GM19099 (cell line): ENCODE measurements around the gene FUZ.

ENCODE experiments used
- POLR2A ChIP-seq: IDR thresholded peaks from 3 replicates; pipeline ENCODE4 v1.6.1; 2011; ENCODE audit warnings: low read depth; ENCODE audit not compliant: insufficient read length; ENCODE audit errors: extremely low read depth

Gene FUZ

DNA sequence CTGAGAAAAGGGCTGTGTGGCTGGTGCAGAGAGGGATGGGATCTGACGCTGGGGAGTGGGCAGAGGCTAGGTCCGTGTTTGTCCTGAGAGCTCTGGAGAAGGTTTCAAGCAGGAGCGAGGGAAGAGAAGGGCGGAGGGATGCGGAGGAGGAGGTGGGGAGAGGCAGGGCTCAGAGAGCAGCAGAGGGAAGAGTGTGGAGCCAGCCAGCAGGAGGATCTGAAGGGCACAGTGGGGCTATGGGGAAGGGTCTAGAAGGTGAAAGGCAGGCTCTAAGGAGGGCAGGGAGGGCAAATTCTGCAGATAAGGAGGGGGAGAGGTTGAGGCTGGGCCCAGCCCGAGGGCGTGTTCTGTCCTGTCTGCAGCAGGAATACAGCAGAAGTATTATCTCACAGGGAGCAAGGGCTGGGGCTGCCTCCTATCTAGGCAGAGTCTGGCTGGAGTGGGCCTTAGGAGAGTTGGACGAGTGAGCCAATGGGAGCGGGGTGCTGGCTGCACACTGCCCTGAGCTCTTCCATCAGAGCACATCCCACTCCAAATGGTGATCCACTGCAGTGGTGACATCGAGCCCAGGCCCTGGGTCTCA, 40.2 kb downstream of the FUZ start:
- TF ChIP-seq POLR2A, result no peak

DNA sequence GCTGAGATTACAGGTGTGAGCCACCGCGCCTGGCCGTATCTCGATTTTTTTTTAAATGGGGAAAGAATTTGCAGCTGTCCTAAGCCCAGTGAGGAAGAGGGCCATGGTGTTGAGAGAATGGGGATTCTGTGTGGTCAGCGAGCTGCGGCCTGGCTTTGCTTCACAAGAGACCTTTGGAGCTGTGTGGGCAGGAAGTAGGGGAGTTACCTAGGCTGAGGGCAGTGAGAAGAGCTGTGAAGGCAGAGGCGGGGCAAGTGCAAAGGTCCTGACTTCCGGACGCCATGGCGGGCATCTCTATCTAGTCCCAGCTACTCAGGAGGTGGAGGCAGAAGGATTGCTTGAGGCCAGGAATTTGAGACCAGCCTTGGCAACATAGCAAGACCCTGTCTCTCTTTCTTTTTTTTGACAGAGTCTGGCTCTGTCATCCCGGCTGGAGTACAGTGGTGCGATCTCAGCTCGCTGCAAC, 41.4 kb downstream of the FUZ start:
- TF ChIP-seq POLR2A, result no peak

DNA sequence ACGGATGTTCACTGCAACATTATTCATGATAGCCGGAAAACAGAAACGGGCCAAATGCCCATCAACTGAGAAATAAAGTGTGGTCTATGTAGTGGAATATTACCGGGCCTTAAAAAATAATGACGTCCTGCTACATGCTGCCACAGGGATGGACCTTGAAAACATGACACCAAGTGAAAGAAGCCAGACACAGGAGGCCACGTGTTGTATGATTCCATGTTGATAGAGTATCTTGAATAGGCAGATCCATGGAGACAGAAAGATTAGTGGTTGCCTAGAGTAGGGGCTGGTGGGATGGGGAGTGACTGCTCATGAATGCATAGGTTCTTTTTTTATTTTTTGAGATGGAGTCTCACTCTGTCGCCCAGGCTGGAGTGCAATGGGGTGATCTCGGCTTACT, 42.6 kb downstream of the FUZ start:
- no peak for TF ChIP-seq POLR2A

DNA sequence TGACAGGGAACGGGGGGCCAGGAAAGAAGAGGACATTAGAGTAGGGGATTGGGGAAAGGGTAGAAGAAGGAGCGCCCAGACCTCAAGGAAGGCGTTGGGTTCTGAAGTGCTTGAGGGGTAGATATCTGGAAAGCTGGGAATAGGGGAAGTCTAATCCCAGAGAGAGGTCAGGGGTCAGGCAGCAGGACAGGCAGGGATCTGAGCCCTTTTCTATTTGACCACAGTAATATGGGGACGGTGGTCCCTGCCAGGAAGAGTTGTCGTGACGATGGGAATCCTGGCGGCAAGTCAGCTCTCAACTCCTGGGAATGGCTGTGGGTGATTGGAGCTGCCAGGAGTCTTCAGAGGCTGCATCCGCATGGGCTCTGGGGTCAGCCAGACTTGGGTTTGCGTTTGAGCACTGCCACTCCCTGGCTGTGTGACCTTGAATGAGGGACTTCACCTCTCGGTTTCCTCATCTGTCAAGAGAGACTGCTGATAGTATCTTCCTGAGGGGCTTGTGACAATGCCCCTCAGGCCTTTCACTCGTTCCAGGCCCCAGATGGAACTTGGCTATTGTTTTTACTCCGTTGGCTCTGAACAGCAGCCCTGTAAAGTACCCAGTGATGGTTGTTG, 45.0 kb downstream of the FUZ start:
- no peak for TF ChIP-seq POLR2A

DNA sequence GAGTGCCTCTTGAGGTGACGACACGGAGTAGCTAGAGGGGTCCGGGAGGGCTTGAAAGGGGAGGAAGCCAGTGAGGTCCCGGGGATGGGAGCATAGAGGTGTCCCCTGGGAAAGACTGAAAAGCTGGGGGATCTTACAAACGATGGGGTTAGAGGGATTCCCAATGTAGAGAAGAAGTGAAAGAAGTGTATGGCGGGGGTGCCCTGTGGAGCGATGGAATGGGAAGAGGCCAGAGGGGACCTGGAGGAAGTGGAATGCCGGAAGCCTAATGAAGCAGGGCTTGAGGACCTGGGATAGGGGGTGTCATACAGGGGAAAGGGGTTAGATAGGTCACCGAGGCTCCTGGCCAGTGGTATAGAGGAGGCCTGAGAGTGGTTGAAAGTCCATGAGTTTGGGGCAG, 45.7 kb downstream of the FUZ start:
- TF ChIP-seq POLR2A, result no peak

DNA sequence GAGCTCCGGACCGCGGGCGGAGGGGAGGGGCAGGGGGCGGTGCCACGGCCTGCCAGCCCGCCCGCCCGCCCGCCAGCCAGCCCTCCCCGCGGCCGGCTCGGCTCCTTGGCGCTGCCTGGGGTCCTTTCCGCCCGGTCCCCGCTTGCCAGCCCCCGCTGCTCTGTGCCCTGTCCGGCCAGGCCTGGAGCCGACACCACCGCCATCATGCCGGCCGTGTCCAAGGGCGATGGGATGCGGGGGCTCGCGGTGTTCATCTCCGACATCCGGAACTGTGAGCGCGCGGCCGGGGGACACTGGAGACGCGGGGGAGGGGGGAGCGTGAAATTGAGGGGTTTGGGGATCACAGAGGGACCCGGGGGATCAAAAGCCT, 46.2 kb downstream of the FUZ start, which contains the start of gene AP2A1:
Gene AP2A1, plus strand, starts transcription at position 72 of the 370 bp plus-strand sequence. Its CDS starts 133 bp downstream, at position 205.
- TF ChIP-seq POLR2A, result peak; percentile 54

DNA sequence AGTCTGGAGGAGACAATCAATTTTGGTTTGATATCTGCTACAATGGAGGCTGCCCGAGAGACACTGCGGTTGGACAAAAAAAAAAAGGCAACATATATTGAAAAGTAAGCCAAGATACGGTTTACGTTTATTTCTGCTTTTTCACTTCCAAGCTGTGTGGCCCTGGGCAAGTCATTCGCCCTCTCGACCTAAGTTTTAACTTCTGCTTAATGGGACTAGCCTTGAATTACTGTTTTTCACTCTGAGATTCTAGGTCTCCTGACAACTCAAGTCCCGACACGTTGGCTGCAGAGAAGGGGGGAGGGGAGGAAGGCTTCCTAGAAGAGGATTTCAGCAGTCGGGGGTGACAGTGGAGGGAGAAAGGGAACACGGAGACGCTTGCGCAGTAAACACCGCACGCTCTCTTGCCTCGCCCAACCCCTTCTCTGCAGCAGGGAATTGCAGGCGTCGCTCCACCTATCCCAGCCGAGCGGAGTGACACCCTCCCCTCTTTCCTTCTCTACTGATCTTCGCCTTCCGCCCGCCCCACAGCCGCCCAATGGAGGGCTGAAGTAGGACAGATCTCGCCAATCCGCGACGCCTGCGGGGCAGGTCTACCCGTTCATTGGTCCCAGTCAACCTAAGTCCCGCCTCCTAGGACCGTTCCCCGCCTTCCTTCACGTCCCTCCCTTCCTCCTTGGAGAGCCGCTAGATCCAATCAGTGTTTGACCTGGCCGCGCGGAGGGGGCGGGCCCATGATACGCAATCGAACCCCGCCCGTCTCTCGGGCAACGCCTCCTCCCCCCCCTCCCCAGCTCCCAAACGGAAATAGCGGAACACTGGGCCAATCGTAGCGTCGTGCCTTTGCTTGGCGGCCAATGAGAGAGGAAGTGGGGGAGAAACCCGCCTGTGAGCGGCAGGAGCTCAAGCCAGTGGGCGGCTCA, 46.8 kb downstream of the FUZ start:
- TF ChIP-seq POLR2A, result peak; percentile 86

DNA sequence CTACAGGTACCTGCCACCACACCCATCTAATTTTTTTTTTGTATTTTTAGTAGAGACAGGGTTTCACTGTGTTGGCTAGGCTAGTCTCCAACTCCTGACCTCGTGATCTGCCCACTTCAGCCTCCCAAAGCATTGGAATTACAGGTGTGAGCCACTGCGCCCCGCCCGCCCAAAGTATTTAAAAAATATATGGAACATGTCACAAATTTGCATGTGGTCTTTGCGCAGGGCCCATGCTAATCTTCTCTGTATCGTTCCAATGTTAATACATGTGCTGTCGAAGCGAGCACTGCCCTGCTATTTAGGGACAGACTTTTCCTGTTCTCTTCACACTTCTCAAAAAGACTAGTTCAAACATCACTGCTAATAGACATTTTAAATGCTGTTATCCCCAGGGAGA, 48.8 kb downstream of the FUZ start:
- TF ChIP-seq POLR2A, result no peak

DNA sequence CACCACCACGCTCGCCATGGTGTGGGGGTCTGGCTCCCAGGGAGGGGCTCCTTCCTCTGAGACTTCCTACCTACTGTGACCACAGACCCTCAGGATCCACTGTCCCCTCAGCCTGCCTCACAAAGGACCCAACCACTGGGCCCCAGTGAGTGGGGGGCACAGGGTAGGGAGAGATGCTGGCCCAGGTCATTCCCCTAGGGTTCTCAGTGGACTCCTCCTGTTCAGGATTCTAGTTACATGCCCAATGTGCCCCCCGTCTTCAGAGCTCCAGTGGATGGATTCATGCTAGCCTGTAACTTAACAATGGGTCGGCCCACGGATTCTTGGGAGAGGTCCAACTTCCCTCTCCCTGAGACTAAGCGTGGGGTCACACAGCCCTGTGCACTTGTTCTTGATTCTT, 49.9 kb downstream of the FUZ start, which contains the start of gene TSKS:
Gene TSKS, minus strand, starts transcription at position 77 of the 400 bp plus-strand sequence. Its CDS starts 59 bp downstream, at position 18.
- TF ChIP-seq POLR2A, result no peak

DNA sequence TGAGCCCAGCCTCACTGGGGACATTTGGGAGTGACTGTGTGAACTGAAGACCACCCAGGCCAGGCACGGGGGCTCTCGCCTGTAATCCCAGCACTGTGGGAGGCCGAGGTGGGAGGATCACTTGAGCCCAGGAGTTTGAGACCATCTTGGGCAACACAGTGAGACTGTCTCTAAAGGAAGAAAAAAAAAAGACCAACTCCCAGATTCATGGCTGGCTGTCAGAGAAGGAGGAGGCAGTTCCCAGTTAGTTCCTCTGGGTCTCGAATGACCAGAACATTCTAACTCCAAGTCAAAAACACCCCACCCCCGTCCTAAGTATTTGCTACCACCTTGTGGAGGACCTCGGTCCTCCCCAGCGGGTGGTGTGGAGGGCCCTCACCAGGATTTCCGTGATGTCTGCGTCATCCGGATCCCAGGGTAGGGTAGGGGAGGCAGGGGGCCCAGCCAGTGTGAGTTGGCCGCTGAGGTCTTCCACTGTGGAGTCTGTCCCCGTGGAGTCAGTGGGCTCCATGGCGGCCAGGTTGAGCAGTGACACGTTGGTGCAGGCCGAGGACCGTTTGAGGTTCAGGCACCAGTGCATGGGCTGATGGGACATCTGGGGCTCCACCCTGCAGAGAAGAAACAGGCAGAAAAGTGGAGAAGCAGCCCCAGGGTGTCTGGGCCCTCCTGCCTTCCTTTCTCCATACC, 51.3 kb downstream of the FUZ start:
- TF ChIP-seq POLR2A, result no peak

DNA sequence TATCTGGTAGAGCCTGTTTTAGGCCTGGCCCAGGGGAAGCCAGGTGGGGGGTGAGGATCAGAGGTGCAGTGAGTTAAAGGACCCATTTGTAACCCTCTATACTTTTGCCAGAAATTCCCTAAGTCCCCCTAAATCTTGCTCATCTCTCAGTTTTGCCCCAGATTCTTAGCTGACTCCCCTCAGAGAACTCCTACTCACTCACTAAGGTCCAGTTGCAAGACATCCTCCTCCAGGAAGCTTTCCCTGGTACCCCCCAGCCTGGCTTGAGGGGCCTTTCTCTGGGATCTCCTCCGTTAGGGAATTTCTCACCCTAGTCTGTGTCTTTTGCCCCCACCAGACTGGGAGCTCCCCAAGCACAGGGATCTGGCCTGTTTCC, 51.9 kb downstream of the FUZ start:
- TF ChIP-seq POLR2A, result no peak

DNA sequence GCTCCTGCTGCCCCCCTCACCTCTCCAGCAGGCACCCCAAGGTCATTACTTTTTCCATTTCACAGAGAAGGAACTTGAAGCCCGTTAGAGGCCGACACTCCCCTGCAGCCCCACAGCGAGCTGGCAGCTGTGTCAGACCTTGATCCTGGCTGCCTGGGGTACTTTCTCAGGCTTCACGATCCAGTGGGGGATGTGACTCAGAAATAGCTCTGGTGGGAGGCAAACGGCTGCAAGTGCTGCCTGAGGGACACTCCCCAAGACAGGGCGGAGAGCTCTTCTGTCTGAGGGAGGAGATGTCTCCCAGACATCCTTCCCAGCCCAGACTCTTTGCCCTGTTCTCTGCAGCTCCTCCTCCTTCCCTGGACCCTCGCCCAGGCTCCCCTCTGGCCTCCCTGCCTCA, 54.8 kb downstream of the FUZ start:
- TF ChIP-seq POLR2A, result no peak
